Skeletal muscle cell (primary cell): Measurements from ENCODE around the gene CEP250.
"Not testable (repeated sequence)": the region's sequence is repeated elsewhere in the genome, so short reads cannot be mapped to it uniquely, and the experiment has no call there.

Experiments
- DNase-seq: peaks from one replicate; pipeline ENCODE4 v3.0.0-alpha.2; 2010; ENCODE audit warnings: low read depth
- H3K4me3 ChIP-seq: 2 replicates; pipeline ENCODE4 v1.5.1; 2011; ENCODE audit warnings: low read depth, mild to moderate bottlenecking, control low read depth, low read length, moderate library complexity

Gene CEP250

GRCh38 chr20:35451295-35451694, 4.1 kb upstream of the CEP250 start:
- no peak overlapping the region for H3K4me3 ChIP-seq
- no peak for DNase-seq

GRCh38 chr20:35453647-35454046, 1.8 kb upstream of the CEP250 start:
- DNase-seq: no peak
- peak overlapping the region; percentile 80 for H3K4me3 ChIP-seq

DNA sequence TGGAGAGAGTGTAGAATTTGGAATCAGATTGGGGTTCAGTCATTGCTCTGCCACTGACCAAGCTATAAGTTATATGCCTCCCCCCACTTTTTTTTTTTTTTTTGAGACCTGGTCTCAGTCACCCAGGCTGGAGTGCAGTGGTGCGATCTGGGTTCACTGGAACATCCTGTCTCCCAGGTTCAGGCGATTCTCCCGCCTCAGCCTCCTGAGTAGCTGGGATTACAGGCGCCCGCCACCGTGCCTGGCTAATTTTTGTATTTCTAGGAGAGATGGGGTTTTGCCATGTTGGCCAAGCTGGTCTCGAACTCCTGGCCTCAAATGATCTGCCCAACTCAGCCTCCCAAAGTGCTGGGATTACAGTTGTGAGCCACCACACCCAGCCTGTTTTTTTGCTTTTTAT, 1.3 kb downstream of the CEP250 start:
- H3K4me3 ChIP-seq: peak overlapping the region; percentile 80
- DNase-seq: not testable (repeated sequence)

- not testable (repeated sequence) for H3K4me3 ChIP-seq
Measured at GRCh38 chr20:35457539-35457938, 2.1 kb downstream of the CEP250 start.

GRCh38 chr20:35458388-35458787, 3.0 kb downstream of the CEP250 start:
- no peak overlapping the region for H3K4me3 ChIP-seq
- DNase-seq: no peak

More at GRCh38 chr20:35457539-35457938, 2.1 kb downstream of the CEP250 start:
- DNase-seq: not testable (repeated sequence)

GRCh38 chr20:35461620-35462019, 6.2 kb downstream of the CEP250 start:
- no peak for DNase-seq
- no peak overlapping the region for H3K4me3 ChIP-seq

- no peak overlapping the region for H3K4me3 ChIP-seq
- no peak for DNase-seq
Measured at GRCh38 chr20:35462351-35462750, 7.0 kb downstream of the CEP250 start.

GRCh38 chr20:35463455-35464300, 8.3 kb downstream of the CEP250 start:
- no peak for DNase-seq
- no peak overlapping the region for H3K4me3 ChIP-seq

GRCh38 chr20:35465976-35466375, 10.6 kb downstream of the CEP250 start:
- no peak for DNase-seq

DNA sequence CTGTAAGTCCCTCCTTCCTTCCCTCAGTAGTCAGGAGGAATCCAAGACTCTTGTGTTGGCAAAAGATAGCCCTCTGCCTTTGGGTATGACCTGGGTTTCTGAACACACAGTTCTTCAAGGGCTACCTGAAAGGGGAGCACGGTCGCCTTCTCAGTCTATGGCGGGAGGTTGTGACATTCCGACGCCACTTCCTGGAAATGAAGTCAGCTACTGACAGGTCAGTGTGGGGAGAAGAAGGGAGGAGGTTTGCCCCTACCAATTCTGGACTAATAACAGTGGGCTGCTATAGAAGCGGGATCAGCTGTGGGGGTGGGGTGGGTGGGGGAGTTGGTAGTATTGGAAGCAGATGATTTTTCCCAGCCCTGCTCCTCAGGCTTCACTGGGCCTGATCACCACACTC, 11.5 kb downstream of the CEP250 start:
- DNase-seq: no peak
- H3K4me3 ChIP-seq: no peak overlapping the region

More at GRCh38 chr20:35465976-35466375, 10.6 kb downstream of the CEP250 start:
- no peak overlapping the region for H3K4me3 ChIP-seq

GRCh38 chr20:35467339-35468224, 12.2 kb downstream of the CEP250 start:
- no peak overlapping the region for H3K4me3 ChIP-seq
- DNase-seq: peak; percentile 62

DNA sequence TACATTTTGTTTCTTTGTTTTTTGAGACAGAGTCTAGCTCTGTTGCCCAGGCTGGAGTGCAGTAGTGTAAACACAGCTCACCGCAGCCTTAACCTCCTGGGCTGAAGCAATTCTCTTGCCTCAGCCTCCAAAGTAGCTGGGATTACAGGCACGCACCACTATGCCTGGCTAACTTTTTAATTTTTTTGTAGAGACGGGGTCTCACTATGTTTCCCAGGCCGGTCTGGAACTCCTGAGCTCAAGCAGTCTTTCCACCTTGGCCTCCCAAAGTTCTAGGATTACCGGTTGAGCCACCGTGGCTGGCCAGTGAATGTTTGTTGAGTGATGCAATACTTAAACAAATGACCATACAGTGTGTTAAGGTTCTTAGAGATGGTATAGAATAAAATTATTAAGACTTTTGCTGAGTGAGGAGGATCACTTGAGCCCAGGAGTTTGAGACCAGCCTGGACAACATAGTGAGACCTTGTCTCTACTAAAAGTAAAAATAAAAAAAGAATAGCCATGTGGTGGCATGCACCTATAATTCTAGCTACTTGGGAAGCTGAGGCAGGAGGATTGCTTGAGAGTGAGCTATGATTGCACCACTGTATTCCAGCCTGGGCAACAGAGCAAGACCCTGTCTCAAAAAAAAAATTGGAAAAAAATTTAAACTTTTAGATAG, 13.4 kb downstream of the CEP250 start:
- H3K4me3 ChIP-seq: no peak overlapping the region
- no peak for DNase-seq

DNA sequence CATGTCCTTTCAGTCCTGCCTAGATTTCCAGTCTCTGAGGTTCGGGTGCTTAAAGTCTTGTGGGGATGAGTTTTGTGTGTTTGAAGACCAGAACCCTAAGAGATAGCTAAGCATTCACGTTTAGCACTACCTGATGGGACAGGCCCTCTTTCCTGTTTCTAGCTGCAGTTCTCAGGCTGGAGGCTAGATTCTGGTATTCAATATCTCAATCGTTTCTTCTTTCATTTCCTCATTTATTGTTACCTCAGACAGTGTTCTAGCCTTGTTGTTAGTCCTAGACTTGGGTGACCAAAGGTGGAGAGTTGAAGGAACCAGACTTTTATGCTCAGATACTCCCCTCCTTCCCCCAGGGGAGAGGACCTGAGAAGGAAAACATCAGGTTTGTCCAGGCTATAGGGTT, 16.8 kb downstream of the CEP250 start:
- DNase-seq: no peak
- H3K4me3 ChIP-seq: no peak overlapping the region

DNA sequence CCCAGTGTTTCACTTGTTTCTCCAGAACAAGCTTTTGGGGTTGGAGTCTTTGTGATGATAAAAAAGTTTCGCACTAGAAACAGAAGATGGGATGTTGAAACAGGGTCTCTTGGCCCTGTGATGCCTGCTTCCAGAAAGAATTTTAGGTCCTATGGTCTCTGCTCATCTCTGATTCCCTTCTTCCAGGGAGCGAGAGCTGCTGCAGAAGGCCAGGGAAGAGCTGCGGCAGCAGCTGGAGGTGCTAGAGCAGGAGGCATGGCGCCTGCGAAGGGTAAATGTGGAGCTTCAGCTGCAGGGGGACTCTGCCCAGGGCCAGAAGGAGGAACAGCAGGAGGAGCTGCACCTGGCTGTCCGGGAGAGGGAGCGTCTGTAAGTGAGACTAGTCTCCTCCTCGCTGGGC, 18.3 kb downstream of the CEP250 start:
- no peak for DNase-seq
- no peak overlapping the region for H3K4me3 ChIP-seq

DNA sequence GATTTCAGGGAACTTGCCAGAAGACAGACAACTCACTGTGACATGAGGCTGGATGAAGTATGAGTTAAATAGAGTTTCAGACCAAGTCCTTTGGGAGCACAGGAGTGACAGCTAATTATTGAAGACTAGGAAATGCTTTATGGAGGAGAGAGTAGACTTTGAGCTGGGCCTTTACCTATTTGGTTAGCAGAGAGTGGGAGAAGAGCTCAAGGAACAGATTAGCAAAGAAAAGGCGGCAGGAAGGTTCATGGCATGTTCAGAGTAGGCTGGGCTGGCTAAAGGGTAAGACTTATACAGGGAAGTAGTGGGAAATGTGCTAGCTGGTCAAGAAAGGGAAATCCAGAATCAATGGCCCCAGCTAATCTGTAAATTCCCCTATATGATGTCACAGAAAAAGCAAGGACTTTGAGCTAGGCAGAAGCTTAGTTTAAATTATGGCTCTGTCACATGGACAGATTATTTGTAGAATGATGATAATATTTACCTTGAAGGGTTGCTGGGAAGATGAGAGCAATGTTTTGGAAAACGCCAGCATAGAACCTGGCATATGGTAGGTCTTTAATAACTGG, 19.0 kb downstream of the CEP250 start:
- no peak for DNase-seq
- H3K4me3 ChIP-seq: no peak overlapping the region

DNA sequence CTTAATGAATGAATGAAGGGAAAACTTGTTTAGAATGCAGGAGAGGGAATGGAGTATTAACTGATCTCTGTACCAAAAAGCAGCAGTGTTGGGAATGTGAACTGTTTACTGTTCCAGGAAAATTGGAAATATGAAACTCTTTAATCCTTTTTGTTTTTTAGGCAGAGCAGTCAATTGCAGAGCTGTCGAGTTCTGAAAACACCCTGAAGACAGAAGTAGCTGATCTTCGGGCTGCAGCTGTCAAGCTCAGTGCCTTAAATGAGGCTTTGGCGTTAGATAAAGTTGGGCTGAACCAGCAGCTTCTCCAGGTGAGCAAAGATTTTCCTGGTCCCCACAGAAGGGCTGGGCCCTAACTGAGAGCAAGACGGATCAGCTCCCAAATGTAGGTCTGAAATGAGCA, 20.9 kb downstream of the CEP250 start:
- no peak for DNase-seq
- no peak overlapping the region for H3K4me3 ChIP-seq

DNA sequence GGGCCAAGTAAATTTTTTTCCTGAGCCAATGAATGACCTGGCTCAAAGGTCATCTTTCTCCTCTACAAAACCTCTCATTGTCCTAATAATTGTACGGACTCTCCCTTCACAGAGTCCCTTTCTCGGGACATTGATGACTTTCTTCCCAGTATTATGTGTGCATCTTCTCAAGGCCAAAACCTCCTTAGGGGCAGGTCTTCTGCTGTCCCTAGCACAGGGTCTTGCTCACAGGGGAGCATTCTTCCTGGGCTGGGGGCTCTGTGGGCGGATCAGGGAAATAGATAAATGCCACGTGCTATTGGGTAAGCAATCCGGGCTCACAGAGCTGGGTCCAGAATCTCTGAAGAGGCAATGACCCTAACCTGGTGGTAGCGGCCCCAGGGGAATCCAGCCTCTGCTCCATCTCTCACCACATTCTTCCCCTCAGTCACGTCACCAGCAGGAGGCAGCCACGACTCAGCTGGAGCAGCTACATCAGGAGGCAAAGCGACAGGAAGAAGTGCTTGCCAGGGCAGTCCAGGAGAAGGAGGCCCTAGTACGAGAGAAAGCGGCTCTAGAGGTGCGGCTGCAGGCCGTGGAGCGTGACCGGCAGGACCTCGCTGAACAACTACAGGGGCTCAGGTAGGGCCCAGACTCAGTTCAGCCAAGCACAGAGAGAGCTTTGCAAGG, 23.5 kb downstream of the CEP250 start:
- H3K4me3 ChIP-seq: no peak overlapping the region
- DNase-seq: no peak

- DNase-seq: no peak
- no peak overlapping the region for H3K4me3 ChIP-seq
Measured at GRCh38 chr20:35479798-35480197, 24.4 kb downstream of the CEP250 start.

DNA sequence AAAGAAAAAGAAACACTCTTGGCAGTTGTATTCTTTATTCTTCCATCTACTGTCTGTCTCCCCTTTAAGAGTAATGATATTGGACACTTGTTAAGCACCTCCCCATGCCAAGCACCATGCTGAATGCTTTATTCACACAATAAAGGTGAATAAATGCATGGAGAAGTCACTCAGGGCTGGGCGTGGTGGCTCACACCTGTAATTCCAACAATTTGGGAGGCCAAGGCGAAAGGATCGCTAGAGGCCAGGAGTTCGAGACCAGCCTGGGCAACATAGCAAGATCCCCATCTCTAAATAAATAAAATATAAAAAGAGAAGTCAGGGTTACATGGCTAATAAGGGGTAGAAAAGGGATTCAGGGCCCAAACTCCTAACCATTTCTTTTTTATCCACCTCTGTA, 32.1 kb downstream of the CEP250 start:
- DNase-seq: no peak
- H3K4me3 ChIP-seq: no peak overlapping the region
